Astrocyte of the spinal cord (primary cell): Measurements from ENCODE around the gene TYK2.
"Not testable (repeated sequence)": the region's sequence is repeated elsewhere in the genome, so short reads cannot be mapped to it uniquely, and the experiment has no call there.

Experiments used
- DNase-seq: peaks from one replicate; pipeline ENCODE4 v3.0.0; 2011; ENCODE audit warnings: low read depth, low spot score
- H3K4me3 ChIP-seq: 2 replicates; pipeline ENCODE4 v1.5.1; 2011; ENCODE audit warnings: low read depth, mild to moderate bottlenecking, low read length, moderate library complexity
- in situ Hi-C: cut with HindIII; loops from 2 replicates; pipeline ENCODE4 v1.10.0; 2017; ENCODE audit warnings: low sequenced_read_pairs
- TF ChIP-seq, protein P1 (sequence below): IDR thresholded peaks from 2 replicates; pipeline ENCODE4 v1.5.1; 2012; ENCODE audit warnings: low read depth, mild to moderate bottlenecking, low read length, inconsistent platforms

Gene TYK2

DNA sequence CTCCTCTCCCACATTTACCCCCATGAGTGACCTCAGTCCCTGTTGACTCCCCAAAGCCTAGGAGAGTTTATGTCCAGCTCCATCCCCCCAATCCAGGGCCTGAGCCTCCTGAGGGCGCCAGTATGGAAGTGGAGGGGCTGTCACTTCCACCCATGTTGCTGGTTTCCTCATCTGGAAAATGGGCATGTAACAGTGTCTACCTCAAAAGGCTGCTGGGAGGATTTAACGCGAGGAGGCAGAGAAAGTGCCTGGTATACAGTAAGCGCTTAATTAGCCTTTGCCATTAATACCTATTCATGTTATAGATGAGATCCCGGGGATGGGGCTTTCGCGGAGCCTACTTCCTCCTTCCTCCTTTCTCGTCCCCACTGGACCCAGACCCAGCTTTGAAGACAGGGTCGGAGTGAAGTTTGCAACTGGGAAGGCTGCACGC lies 476 bp downstream of the TYK2 start:
- in situ Hi-C loops = no loop called here
- TF ChIP-seq, protein P1, sequence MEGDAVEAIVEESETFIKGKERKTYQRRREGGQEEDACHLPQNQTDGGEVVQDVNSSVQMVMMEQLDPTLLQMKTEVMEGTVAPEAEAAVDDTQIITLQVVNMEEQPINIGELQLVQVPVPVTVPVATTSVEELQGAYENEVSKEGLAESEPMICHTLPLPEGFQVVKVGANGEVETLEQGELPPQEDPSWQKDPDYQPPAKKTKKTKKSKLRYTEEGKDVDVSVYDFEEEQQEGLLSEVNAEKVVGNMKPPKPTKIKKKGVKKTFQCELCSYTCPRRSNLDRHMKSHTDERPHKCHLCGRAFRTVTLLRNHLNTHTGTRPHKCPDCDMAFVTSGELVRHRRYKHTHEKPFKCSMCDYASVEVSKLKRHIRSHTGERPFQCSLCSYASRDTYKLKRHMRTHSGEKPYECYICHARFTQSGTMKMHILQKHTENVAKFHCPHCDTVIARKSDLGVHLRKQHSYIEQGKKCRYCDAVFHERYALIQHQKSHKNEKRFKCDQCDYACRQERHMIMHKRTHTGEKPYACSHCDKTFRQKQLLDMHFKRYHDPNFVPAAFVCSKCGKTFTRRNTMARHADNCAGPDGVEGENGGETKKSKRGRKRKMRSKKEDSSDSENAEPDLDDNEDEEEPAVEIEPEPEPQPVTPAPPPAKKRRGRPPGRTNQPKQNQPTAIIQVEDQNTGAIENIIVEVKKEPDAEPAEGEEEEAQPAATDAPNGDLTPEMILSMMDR = no peak
- DNase-seq = peak; percentile 12

DNA sequence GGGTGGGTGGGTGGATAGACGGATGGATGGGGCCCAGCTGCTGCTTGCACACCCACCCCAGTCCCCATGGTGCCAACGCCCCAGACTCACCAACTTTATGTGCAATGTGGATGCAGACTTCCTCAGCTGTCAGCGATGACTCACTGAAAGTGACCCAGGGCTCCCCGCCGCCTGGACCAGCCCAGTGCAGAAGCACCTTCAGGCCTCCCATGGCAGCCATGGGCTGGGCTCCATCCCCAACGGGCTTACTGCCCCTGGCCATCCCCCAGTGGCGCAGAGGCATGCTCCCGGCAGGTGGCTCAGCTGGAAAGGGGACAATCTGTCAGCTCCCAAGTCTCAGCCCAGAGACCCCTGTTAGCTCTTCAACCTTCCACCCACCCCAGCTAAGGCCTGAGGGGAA lies 2.2 kb downstream of the TYK2 start:
- DNase-seq = no peak
- H3K4me3 ChIP-seq = no peak overlapping the region
- TF ChIP-seq, protein P1 = no peak
- in situ Hi-C loops = no loop called here

More for the DNA sequence above, 476 bp downstream of the TYK2 start:
- peak overlapping the region; percentile 89 for H3K4me3 ChIP-seq

GRCh38 chr19:10377140-10377640 lies 3.2 kb downstream of the TYK2 start:
- H3K4me3 ChIP-seq, in situ Hi-C loops, DNase-seq: not testable (repeated sequence)

DNA sequence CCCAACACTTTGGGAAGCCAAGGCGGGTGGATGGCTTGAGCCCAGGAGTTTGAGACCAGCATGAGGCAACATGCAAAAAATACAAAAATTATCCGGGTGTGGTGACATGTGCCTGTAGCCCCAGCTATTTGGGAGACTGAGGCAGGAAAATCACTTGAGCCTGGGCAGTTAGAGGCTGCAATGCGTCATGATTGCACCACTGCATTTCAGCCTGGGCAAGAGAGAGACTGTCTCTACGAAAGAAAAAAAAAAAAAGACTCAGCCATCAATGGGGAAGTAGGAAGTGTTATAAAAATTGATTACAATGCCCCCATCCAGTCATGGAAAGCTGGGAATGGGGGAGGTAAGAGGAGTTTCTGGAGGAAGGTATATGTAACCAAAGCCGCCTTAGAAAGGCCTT lies 5.4 kb downstream of the TYK2 start:
- in situ Hi-C loops = no loop called here
- DNase-seq = no peak
- TF ChIP-seq, protein P1 = no peak
- H3K4me3 ChIP-seq = no peak overlapping the region

DNA sequence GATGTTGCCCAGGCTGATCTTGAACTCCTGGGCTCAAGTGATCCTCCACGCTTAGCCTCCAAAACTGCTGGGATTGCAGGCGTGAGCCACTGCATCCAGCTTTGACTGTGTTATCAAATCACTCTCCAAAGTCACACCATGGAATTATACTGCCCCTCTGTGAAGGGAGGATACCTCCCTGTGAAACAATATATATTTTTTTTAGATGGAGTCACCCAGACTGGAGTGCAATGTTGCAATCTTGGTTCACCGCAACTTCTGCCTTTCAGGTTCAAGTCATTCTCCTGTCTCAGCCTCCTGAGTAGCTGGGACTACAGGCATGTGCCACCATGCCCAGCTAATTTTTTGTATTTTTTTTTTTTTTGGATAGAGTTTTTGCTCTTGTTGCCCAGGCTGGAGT lies 7.7 kb downstream of the TYK2 start:
- DNase-seq = no peak
- TF ChIP-seq, protein P1 = no peak
- H3K4me3 ChIP-seq = no peak overlapping the region
- in situ Hi-C loops = no loop called here

GRCh38 chr19:10368101-10368803 lies 12.1 kb downstream of the TYK2 start:
- in situ Hi-C loops = no loop called here
- no peak overlapping the region for H3K4me3 ChIP-seq
- DNase-seq = no peak
- TF ChIP-seq, protein P1 = no peak

DNA sequence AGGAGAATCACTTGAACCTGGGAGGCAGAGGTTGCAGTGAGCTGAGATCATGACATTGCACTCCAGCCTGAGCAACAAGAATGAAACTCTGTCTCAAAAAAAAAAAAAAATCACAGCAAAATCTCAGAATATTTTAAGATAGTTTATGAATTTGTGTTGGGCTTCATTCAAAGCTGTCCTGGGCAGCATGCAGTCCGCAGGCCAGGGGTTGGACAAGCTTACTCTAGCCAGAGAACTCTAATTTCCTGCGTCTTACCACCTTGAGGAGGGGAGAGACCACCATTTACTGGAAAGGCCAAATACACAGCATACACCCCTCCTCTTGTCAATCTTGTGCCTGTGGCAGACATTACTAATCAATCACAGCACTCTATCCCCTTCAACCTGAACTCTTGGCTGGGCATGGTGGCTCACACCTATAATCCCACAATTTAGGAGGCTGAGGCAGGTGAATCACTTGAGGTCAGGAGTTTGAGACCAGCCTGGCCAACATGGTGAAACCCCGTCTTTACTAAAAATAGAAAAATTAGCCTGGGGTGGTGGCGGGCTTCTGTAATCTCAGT lies 13.3 kb downstream of the TYK2 start:
- H3K4me3 ChIP-seq, in situ Hi-C loops, DNase-seq: not testable (repeated sequence)
